HG03571 (cell line): ENCODE measurements around the gene PLD4.
"Not testable (repeated sequence)": the region's sequence is repeated elsewhere in the genome, so short reads cannot be mapped to it uniquely, and the experiment has no call there.

Source experiments
- ATAC-seq: cut with Tn5 transposase; IDR thresholded peaks from one replicate; pipeline ENCODE4 v1.9.1; 2021; ENCODE audit not compliant: unreplicated experiment

The PLD4 gene

GRCh38 chr14:104924421-104925213 lies at the start of gene PLD4:
Gene PLD4 (plus strand): TSS chr14:104924879. CDS start chr14:104927141, 2,262 bp downstream.
- no peak for ATAC-seq

- ATAC-seq = no peak
Measured at GRCh38 chr14:104875412-104875751, 49.3 kb upstream of the PLD4 start.

DNA sequence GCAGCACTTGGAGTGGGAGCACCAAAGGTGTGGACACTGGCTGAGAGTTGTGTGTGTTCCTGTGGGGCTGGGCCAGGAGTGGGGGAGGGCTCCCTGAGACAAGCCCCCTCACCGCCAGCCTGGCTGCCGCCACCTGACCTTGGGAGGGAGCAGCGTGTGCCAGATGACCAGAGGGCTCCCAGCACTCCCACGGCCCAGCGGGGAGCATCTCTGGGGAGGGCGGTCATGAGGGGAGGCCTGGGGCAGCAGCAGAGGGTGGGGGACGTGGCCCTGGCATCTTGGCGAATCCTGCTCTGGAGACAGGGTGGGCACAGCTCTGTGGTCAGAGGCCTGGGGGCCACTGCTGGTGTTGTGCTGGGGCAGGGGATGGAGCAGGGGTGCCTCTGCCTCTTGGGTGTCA lies 48.9 kb upstream of the PLD4 start:
- no peak for ATAC-seq

- no peak for ATAC-seq
Measured at GRCh38 chr14:104876251-104876699, 48.4 kb upstream of the PLD4 start.

GRCh38 chr14:104877066-104877805 lies 47.4 kb upstream of the PLD4 start:
- no peak for ATAC-seq

DNA sequence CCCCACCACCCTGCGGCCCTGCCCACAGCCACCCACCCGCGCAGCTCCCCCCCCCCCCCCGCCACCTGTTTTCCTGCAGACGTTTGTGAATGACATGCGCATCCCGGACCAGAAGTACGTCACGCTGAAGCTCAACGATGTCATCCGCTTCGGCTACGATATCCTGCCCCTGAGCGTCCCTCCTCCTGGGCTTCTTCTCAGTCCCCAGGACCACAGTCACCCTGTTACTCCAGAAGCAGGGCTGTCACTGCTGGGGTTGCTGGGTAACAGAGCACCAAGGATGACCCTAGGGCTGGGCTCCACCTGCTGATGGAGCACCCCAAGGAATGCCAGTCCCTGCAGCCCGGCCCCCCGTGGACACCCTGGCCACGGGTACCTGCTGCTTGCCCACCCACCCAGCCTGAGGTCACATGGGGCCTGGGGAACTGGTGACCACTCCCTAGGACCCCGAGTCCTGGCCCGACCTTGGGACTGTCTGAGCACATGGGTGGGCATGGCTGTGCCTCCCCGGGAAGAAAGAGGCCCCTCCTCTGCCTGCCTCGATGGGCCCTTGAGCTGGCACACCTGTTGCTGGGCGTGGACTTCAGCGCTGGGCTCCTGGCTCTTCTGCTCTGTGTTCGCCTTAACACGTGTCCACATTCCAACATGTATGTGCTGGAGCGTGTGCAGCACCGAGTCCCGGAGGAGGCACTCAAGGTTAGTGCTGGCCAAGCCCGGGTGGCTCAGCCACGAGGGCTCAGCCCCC lies 46.7 kb upstream of the PLD4 start:
- ATAC-seq = no peak

DNA sequence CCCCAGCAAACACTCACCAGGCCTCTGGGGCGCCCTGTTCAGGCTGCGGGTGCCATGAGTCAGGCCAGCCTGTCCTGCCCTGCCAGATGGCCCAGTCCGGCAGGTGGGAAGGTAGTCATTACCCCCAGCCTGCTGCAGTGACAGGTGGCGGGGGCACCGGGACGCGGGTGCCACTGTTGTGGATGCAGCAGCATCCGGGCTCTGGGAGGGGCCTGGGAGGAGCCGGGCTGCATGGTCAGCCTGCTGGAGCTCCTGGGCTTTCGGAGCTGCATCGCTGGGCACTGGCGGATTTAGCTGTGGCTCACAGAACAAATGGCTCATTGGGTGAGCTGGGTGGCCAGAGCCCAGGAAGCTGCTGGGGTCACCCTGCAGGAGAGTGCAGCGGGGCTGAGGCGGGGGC lies 46.1 kb upstream of the PLD4 start:
- ATAC-seq = no peak

DNA sequence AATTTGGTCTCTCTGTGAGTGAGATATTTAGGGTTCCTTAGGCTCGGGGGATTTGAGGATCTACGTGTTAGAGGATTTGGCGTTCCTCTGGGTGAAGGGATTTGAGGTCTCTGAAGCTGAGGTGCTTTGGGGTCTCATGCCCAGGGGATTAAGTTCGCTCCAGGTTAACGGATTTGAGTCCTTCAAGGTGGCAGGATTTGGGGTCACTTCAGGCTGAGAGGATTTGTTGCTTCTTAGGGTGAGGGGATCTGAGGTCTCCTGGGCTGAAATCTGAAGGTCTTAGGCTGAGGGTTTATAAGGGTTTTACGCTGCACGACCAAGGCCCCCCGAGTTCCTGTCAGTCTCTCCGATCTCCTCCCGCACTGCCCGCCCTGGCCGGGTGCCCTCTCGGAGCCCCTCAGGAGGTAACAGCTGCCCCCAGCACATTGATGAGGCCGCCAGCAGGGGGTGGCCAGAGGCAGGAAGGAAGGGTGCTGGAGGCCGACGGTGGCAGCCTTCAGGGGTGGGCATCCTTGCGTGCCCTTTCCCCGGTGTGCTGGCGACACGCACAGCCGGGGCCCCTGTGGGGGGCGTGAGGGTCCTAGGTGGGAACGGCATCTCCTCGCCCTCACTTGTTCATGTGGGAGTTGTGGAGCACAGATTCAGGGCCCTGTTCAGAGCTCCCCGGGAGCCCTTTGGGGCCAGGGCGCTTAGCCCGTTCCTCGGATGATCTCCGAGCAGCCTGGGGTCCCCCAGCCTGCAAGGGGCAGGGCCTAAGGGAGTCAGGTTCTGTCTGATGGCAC lies 45.3 kb upstream of the PLD4 start:
- ATAC-seq = no peak

DNA sequence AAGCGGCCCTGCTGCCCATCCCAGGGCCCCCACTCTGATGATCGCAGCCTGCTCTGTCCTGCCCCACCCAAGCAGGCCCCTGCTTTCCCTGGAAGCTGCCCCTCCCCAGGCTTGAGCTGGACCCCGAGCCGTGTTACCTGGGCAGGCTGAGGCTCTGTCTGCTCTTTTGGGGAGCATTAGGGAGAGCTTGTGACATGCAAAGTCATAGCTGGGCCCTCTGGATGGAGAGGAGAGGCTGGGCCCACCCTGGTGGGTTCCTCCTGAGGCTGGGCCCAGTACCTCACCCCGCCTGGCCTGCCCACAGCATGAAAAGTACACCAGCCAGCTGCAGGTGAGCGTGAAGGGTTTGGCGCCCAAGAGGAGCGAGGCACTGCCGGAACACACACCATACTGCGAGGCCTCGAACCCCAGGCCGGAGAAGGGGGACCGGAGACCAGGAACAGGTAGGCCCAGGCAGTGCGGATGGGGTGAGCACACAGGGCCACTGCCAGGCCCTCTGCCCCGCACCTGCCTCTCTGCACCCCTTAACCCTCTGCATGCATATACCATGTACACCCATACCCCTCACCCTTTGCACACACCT lies 44.6 kb upstream of the PLD4 start:
- ATAC-seq = no peak

- ATAC-seq = no peak
Measured at GRCh38 chr14:104880584-104881210, 44.0 kb upstream of the PLD4 start.

DNA sequence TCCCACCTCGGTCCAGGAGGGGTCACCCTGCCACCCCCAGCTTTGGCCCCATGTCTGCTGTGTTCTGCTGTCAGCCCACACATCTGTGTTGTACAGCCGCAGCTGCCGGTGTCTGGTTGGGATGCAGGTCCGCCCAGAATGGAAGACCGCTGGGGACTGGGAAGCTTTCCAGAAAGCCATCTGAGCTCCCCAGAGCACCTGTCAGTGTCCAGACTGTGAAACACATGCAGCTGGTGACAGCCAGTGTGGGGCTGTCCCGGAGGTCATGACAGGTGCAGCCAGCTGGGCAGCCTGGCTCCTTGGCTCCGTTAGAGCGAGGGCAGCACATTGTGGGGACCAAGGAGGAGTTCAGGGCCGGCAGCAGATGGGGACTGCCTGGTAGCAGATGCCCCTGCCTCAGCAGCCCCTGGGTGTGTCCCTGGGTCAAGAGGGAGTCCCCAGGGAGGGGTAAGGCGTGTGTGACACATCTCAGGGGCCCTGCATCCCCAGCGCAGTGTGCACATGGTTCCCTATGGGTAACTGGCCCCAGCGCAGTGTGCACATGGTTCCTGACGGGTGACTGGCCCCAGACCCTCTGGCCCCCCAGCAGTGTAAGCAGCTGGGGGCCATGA lies 43.2 kb upstream of the PLD4 start:
- no peak for ATAC-seq

- ATAC-seq = no peak
Measured at GRCh38 chr14:104882325-104882973, 42.2 kb upstream of the PLD4 start.

GRCh38 chr14:104882991-104883660 lies 41.6 kb upstream of the PLD4 start:
- ATAC-seq = no peak

DNA sequence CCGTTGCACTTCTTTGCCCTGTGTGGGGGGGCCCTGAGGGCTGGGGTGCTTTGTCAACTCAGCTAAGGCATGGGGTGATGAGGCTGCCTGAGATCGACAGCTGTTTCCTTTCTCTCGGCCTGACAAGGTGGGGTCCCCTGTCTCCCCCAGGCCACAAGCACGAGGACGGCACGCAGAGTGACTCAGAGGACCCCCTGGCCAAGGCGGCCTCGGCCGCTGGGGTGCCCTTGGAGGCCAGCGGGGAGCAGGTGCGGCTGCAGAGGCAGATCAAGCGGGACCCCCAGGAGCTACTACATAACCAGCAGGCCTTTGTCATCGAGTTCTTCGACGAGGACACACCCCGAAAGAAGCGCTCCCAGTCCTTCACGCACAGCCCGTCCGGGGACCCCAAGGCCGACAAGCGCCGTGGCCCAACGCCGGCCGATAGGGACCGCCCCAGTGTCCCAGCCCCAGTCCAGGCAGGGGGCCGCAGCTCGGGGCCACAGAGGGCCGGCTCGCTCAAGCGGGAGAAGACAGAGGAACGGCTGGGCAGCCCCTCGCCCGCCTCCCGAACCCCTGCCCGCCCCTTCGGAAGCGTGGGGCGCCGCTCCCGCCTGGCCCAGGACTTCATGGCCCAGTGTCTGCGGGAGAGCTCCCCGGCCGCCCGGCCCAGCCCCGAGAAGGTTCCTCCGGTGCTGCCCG lies 40.9 kb upstream of the PLD4 start:
- no peak for ATAC-seq

DNA sequence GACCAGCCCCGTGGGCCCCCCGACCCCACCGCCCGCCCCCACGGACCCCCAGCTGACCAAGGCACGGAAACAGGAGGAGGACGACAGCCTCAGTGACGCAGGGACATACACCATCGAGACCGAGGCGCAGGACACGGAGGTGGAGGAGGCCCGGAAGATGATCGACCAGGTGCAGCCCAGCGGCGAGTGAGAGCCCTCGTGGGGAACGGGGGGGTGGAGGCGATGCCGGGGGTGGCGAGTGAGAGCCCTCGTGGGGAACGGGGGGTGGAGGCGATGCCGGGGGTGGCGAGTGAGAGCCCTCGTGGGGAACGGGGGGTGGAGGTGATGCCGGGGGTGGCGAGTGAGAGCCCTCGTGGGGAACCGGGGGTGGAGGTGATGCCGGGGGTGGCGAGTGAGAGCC lies 40.3 kb upstream of the PLD4 start:
- not testable (repeated sequence) for ATAC-seq

- no peak for ATAC-seq
Measured at GRCh38 chr14:104885031-104885972, 39.4 kb upstream of the PLD4 start.
